Measurements from ENCODE around the gene RFC3.

RFC3 gene

DNA sequence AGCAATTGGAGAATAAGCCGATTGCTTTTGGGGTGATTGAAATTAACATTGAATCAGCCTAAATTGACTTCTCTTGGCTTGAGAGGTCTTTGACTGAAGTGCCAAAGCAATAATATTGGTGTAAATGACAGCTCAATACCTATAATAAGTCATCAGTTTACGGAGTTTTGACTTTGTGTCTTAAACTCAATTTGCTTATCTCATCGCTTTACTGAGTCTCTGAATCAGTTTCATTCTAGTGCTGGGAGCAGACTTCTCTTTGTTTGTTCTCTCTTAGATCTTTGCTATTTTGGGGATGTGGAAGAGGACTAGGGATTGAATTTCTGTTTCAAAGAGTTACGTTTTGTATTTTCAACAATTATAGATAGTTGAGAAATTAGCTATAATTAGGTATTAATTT is 7.1 kb downstream of the RFC3 start:
- TF ChIP-seq FOXP2 (optimal IDR thresholded peaks at IDR 0.05; ENCODE audit: borderline replicate concordance, extremely low read depth, extremely low read length, insufficient read depth) (no peak), SIN3A (IDR thresholded peaks at IDR 0.05; ENCODE audit: borderline replicate concordance, insufficient read depth, low read length) (no peak), POLR2AphosphoS5 (IDR thresholded peaks at IDR 0.05; ENCODE audit: low read depth, low read length) (no peak), TAF1 (IDR thresholded peaks at IDR 0.05; ENCODE audit: borderline replicate concordance, insufficient read depth, low read length) (no peak)
- TF ChIP-seq, protein P1, sequence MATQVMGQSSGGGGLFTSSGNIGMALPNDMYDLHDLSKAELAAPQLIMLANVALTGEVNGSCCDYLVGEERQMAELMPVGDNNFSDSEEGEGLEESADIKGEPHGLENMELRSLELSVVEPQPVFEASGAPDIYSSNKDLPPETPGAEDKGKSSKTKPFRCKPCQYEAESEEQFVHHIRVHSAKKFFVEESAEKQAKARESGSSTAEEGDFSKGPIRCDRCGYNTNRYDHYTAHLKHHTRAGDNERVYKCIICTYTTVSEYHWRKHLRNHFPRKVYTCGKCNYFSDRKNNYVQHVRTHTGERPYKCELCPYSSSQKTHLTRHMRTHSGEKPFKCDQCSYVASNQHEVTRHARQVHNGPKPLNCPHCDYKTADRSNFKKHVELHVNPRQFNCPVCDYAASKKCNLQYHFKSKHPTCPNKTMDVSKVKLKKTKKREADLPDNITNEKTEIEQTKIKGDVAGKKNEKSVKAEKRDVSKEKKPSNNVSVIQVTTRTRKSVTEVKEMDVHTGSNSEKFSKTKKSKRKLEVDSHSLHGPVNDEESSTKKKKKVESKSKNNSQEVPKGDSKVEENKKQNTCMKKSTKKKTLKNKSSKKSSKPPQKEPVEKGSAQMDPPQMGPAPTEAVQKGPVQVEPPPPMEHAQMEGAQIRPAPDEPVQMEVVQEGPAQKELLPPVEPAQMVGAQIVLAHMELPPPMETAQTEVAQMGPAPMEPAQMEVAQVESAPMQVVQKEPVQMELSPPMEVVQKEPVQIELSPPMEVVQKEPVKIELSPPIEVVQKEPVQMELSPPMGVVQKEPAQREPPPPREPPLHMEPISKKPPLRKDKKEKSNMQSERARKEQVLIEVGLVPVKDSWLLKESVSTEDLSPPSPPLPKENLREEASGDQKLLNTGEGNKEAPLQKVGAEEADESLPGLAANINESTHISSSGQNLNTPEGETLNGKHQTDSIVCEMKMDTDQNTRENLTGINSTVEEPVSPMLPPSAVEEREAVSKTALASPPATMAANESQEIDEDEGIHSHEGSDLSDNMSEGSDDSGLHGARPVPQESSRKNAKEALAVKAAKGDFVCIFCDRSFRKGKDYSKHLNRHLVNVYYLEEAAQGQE (IDR thresholded peaks at IDR 0.05; ENCODE audit: insufficient read depth in 1 of 2, low read depth in 2 of 2, low read length in 2 of 2), result no peak

- TF ChIP-seq TAF1 (IDR thresholded peaks at IDR 0.05; ENCODE audit: borderline replicate concordance, insufficient read depth, low read length) (no peak), POLR2AphosphoS5 (IDR thresholded peaks at IDR 0.05; ENCODE audit: low read depth, low read length) (no peak), FOXP2 (optimal IDR thresholded peaks at IDR 0.05; ENCODE audit: borderline replicate concordance, extremely low read depth, extremely low read length, insufficient read depth) (no peak), SIN3A (IDR thresholded peaks at IDR 0.05; ENCODE audit: borderline replicate concordance, insufficient read depth, low read length) (no peak)
- TF ChIP-seq, protein P1 (IDR thresholded peaks at IDR 0.05; ENCODE audit: insufficient read depth in 1 of 2, low read depth in 2 of 2, low read length in 2 of 2), result no peak
These were observed 9.2 kb downstream of the RFC3 start for GRCh38 chr13:33827139-33827538.

- TF ChIP-seq SIN3A (IDR thresholded peaks at IDR 0.05; ENCODE audit: borderline replicate concordance, insufficient read depth, low read length), result no peak
- no peak for TF ChIP-seq POLR2AphosphoS5 (IDR thresholded peaks at IDR 0.05; ENCODE audit: low read depth, low read length)
- no peak for TF ChIP-seq FOXP2 (optimal IDR thresholded peaks at IDR 0.05; ENCODE audit: borderline replicate concordance, extremely low read depth, extremely low read length, insufficient read depth)
- no peak for TF ChIP-seq TAF1 (IDR thresholded peaks at IDR 0.05; ENCODE audit: borderline replicate concordance, insufficient read depth, low read length)
- TF ChIP-seq, protein P1 (IDR thresholded peaks at IDR 0.05; ENCODE audit: insufficient read depth in 1 of 2, low read depth in 2 of 2, low read length in 2 of 2), result no peak
These were observed 10.6 kb downstream of the RFC3 start for GRCh38 chr13:33828431-33829129.

GRCh38 chr13:33832872-33833271 is 14.9 kb downstream of the RFC3 start:
- TF ChIP-seq POLR2AphosphoS5 (IDR thresholded peaks at IDR 0.05; ENCODE audit: low read depth, low read length) (no peak), TAF1 (IDR thresholded peaks at IDR 0.05; ENCODE audit: borderline replicate concordance, insufficient read depth, low read length) (no peak), FOXP2 (optimal IDR thresholded peaks at IDR 0.05; ENCODE audit: borderline replicate concordance, extremely low read depth, extremely low read length, insufficient read depth) (no peak), SIN3A (IDR thresholded peaks at IDR 0.05; ENCODE audit: borderline replicate concordance, insufficient read depth, low read length) (no peak)
- TF ChIP-seq, protein P1 (IDR thresholded peaks at IDR 0.05; ENCODE audit: insufficient read depth in 1 of 2, low read depth in 2 of 2, low read length in 2 of 2), result no peak
